Measurements from ENCODE around the gene AIMP1. TPM values are rescaled to one million over a fixed set of nuclear protein-coding genes. Genes with fewer than 3 reads are reported as not detected.

The AIMP1 gene
- total RNA-seq, 1 experiment from 2014 or later: 143 TPM

GRCh38 chr4:106284227-106284626 is 32.1 kb upstream of the AIMP1 start:
- H3K9me3 Mint-ChIP-seq (ENCODE audit: unreplicated experiment): no peaks in the 10 kb centered on the region
- Histone ChIP-seq H3K4me1 (peaks cover 15% of the 10 kb centered on the region), H3K36me3 (ENCODE audit: control insufficient read depth, insufficient read depth, low read length) (no peaks in the 10 kb centered on the region), H3K27me3 (replicated peaks; ENCODE audit: control insufficient read depth, insufficient read depth, low read length) (no peaks in the 10 kb centered on the region), H3K9me3 (no peaks in the 10 kb centered on the region), H3K4me3 (ENCODE audit: low read depth, low read length) (no peak overlapping the region)
- ChIA-PET CTCF (no interaction called here), POLR2A (no interaction called here)
- H3K4me3 Mint-ChIP-seq (ENCODE audit: unreplicated experiment): no peak overlapping the region
- no peak overlapping the region for H3K27ac Mint-ChIP-seq (ENCODE audit: unreplicated experiment)
- no peak for DNase-seq
- peaks cover 8% of the 10 kb centered on the region for H3K4me1 Mint-ChIP-seq (ENCODE audit: low read depth, unreplicated experiment)
- BruUV-seq (replicated peaks): no TSS peak
- H3K27me3 Mint-ChIP-seq (ENCODE audit: insufficient read depth, unreplicated experiment): no peaks in the 10 kb centered on the region
- no peak for TF ChIP-seq CTCF (IDR thresholded peaks at IDR 0.05; ENCODE audit: insufficient read depth in 1 of 2, low read depth in 1 of 2, low read length in 1 of 2, severe bottlenecking in 1 of 2, unreplicated experiment in 1 of 2)
- intact Hi-C loops (cut with micrococcal nuclease; ENCODE audit: unreplicated experiment): no loop called here
- peaks cover 26% of the 10 kb centered on the region for H3K36me3 Mint-ChIP-seq (ENCODE audit: insufficient read depth, unreplicated experiment)

DNA sequence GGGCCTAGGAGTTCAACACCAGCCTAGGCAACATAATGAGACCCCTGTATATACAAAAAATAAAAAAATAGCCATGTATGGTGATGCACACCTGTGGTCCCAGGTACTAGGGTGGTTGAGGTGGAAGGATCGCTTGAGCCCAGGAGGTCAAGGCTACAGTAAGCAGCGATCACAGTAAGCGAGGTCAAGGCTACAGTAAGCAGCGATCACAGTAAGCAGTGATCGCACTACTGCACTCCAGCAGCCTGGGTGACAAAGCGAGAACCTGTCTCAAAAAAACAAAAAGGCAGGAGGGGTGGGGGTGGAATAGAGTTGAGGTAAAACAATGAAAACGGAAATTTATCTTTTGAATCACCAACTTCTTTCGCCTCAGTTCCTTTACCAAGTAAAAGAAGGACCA is 29.7 kb upstream of the AIMP1 start:
- no TSS peak for BruUV-seq (replicated peaks)
- Mint-ChIP-seq H3K4me1 (ENCODE audit: low read depth, unreplicated experiment) (peaks cover 8% of the 10 kb centered on the region), H3K27me3 (ENCODE audit: insufficient read depth, unreplicated experiment) (no peaks in the 10 kb centered on the region), H3K36me3 (ENCODE audit: insufficient read depth, unreplicated experiment) (peaks cover 18% of the 10 kb centered on the region), H3K27ac (ENCODE audit: unreplicated experiment) (peak overlapping the region; percentile 71), H3K9me3 (ENCODE audit: unreplicated experiment) (no peaks in the 10 kb centered on the region), H3K4me3 (ENCODE audit: unreplicated experiment) (no peak overlapping the region)
- Histone ChIP-seq H3K4me1 (peaks cover 15% of the 10 kb centered on the region), H3K4me3 (ENCODE audit: low read depth, low read length) (no peak overlapping the region), H3K9me3 (no peaks in the 10 kb centered on the region), H3K27me3 (replicated peaks; ENCODE audit: control insufficient read depth, insufficient read depth, low read length) (no peaks in the 10 kb centered on the region), H3K36me3 (ENCODE audit: control insufficient read depth, insufficient read depth, low read length) (no peaks in the 10 kb centered on the region)
- TF ChIP-seq CTCF (IDR thresholded peaks at IDR 0.05; ENCODE audit: insufficient read depth in 1 of 2, low read depth in 1 of 2, low read length in 1 of 2, severe bottlenecking in 1 of 2, unreplicated experiment in 1 of 2): no peak
- ChIA-PET POLR2A (no interaction called here), CTCF (no interaction called here)
- intact Hi-C loops (cut with micrococcal nuclease; ENCODE audit: unreplicated experiment): loop anchor here (1.0 kb wide), 1 partner anchor 20 kb away; no protein-coding TSS in a partner anchor
- DNase-seq: no peak

DNA sequence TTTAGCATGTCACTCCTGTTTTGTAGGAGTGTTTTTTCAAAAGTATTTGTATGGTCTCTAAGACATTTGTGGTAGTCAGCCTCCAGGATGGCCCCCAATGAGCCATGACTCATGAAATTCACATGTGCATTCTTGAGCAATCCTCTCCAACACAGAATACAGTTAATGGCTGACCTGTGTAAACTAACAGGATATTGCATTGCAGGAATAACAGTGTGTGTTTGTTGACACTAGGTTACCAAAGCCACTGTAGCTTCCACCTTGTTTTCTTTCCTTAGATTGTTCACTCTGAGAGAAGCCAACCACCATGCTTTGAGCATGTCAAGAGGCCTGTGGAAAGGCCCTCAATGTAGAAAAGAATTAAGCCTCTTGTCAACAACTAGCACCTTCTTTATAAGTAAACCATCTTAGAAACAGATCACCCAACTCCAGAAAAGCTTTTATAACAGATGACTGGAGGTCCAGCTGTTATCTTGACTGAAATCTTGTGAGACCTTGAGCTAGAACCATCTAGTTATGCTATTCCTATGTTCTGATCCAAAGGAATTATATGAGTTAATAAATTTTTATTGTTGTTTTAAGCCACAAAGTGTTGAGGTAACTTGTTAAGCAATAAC is 28.9 kb upstream of the AIMP1 start:
- peak overlapping the region; percentile 71 for H3K27ac Mint-ChIP-seq (ENCODE audit: unreplicated experiment)
- CTCF ChIA-PET: interaction anchor here (0.5 kb wide), 1 partner anchor 14 kb away, joined by 3 read pairs; no protein-coding TSS in a partner anchor
- peak; percentile 35 to 61 for DNase-seq

More for the DNA sequence above, 28.9 kb upstream of the AIMP1 start:
- Mint-ChIP-seq H3K9me3 (ENCODE audit: unreplicated experiment) (no peaks in the 10 kb centered on the region), H3K4me1 (ENCODE audit: low read depth, unreplicated experiment) (peaks cover 8% of the 10 kb centered on the region), H3K36me3 (ENCODE audit: insufficient read depth, unreplicated experiment) (peaks cover 10% of the 10 kb centered on the region), H3K27me3 (ENCODE audit: insufficient read depth, unreplicated experiment) (no peaks in the 10 kb centered on the region), H3K4me3 (ENCODE audit: unreplicated experiment) (no peak overlapping the region)
- Histone ChIP-seq H3K36me3 (ENCODE audit: control insufficient read depth, insufficient read depth, low read length) (no peaks in the 10 kb centered on the region), H3K4me1 (peaks cover 15% of the 10 kb centered on the region), H3K9me3 (no peaks in the 10 kb centered on the region), H3K27me3 (replicated peaks; ENCODE audit: control insufficient read depth, insufficient read depth, low read length) (no peaks in the 10 kb centered on the region), H3K4me3 (ENCODE audit: low read depth, low read length) (no peak overlapping the region)
- POLR2A ChIA-PET: no interaction called here
- intact Hi-C loops (cut with micrococcal nuclease; ENCODE audit: unreplicated experiment): loop anchor here (1.0 kb wide), 1 partner anchor 19 kb away; no protein-coding TSS in a partner anchor
- TF ChIP-seq CTCF (IDR thresholded peaks at IDR 0.05; ENCODE audit: insufficient read depth in 1 of 2, low read depth in 1 of 2, low read length in 1 of 2, severe bottlenecking in 1 of 2, unreplicated experiment in 1 of 2): no peak
- no TSS peak for BruUV-seq (replicated peaks)
